HG03045 (cell line): ENCODE measurements around the gene ZNF3.

Experiments used
- ATAC-seq: cut with Tn5 transposase; IDR thresholded peaks from one replicate; pipeline ENCODE4 v1.9.1; 2021; ENCODE audit warnings: mild to moderate bottlenecking, moderate library complexity; ENCODE audit not compliant: unreplicated experiment

Gene ZNF3

GRCh38 chr7:100089458-100090196 lies 8.1 kb upstream of the ZNF3 start:
- ATAC-seq, result no peak

GRCh38 chr7:100088621-100089457 lies 7.3 kb upstream of the ZNF3 start, which contains the start of gene COPS6:
COPS6 (plus strand) TSS chr7:100088969; CDS start chr7:100088991, 22 bp downstream.
- peak; percentile 63 for ATAC-seq

GRCh38 chr7:100088095-100088620 lies 6.6 kb upstream of the ZNF3 start:
- no peak for ATAC-seq

GRCh38 chr7:100087055-100087750 lies 5.7 kb upstream of the ZNF3 start:
- ATAC-seq, result no peak

- no peak for ATAC-seq
These were observed 4.0 kb upstream of the ZNF3 start for GRCh38 chr7:100085515-100085914.

GRCh38 chr7:100082978-100083377 lies 1.5 kb upstream of the ZNF3 start:
- ATAC-seq, result no peak

- ATAC-seq, result no peak
These were observed 502 bp downstream of the ZNF3 start for GRCh38 chr7:100080907-100081534.

- no peak for ATAC-seq
These were observed 2.4 kb downstream of the ZNF3 start for GRCh38 chr7:100079024-100079560.

GRCh38 chr7:100077205-100077604 lies 4.3 kb downstream of the ZNF3 start:
- no peak for ATAC-seq

- ATAC-seq, result no peak
These were observed 6.1 kb downstream of the ZNF3 start for GRCh38 chr7:100075418-100075817.

- ATAC-seq, result no peak
These were observed 6.7 kb downstream of the ZNF3 start for GRCh38 chr7:100074841-100075240.

- ATAC-seq, result no peak
These were observed 9.1 kb downstream of the ZNF3 start for GRCh38 chr7:100072462-100072861.

- no peak for ATAC-seq
These were observed 10.4 kb downstream of the ZNF3 start for GRCh38 chr7:100071018-100071723.

- no peak for ATAC-seq
These were observed 11.5 kb downstream of the ZNF3 start for GRCh38 chr7:100069991-100070390.

- no peak for ATAC-seq
These were observed 14.6 kb downstream of the ZNF3 start for GRCh38 chr7:100066953-100067352.

- ATAC-seq, result no peak
These were observed 15.9 kb downstream of the ZNF3 start for GRCh38 chr7:100065452-100066186.

GRCh38 chr7:100064162-100064561 lies 17.4 kb downstream of the ZNF3 start:
- no peak for ATAC-seq

- no peak for ATAC-seq
These were observed 18.1 kb downstream of the ZNF3 start for GRCh38 chr7:100063376-100063775.

GRCh38 chr7:100061518-100062193 lies 19.9 kb downstream of the ZNF3 start:
- no peak for ATAC-seq
